Hindlimb muscle (tissue), 1 donor: Measurements from ENCODE around the gene GPRASP1. TPM values are rescaled to one million over a fixed set of nuclear protein-coding genes. Genes with fewer than 3 reads are reported as not detected.

Source experiments
- polyA plus RNA-seq: library from polyadenylated mRNA; unstranded; fragments of 120-200 nt; gene quantifications from one replicate; pipeline ENCODE4 v1.2.1, GENCODE V29; 2013; ENCODE audit not compliant: insufficient read length

GPRASP1 gene
- polyA plus RNA-seq, 1 donor: 9.8 TPM

Other genes starting within 250 kb of the GPRASP1 start
- gene NXF2B, start 211.5 kb upstream of the GPRASP1 start, polyA plus RNA-seq: not detected
- gene TCP11X2, start 179.7 kb upstream of the GPRASP1 start, polyA plus RNA-seq: not detected
- 9.6 TPM for gene TMSB15A, start 134.7 kb upstream of the GPRASP1 start, polyA plus RNA-seq
- gene ARMCX5, start 52.0 kb upstream of the GPRASP1 start, polyA plus RNA-seq: 8.2 TPM
- 16.6 TPM for gene GPRASP2, start 61.0 kb downstream of the GPRASP1 start, polyA plus RNA-seq
- gene GPRASP3, start 69.3 kb downstream of the GPRASP1 start, polyA plus RNA-seq: 8.0 TPM